Glutamatergic neuron (in vitro differentiated cells): ENCODE data around the gene LIMS2. TPM values are rescaled to one million over a fixed set of nuclear protein-coding genes. Genes with fewer than 3 reads are reported as not detected.

Source experiments
- DNase-seq: peaks from one replicate; pipeline ENCODE4 v3.0.0; 2022
- H3K27ac Mint-ChIP-seq: one replicate; pipeline ENCODE4 v1.8.0; 2020; ENCODE audit warnings: mild to moderate bottlenecking, mixed read lengths, inconsistent platforms; ENCODE audit not compliant: unreplicated experiment
- H3K27me3 Mint-ChIP-seq: one replicate; pipeline ENCODE4 v1.8.0; 2020; ENCODE audit warnings: mild to moderate bottlenecking, moderate library complexity, mixed read lengths, inconsistent platforms; ENCODE audit not compliant: unreplicated experiment
- H3K36me3 Mint-ChIP-seq: one replicate; pipeline ENCODE4 v1.8.0; 2020; ENCODE audit warnings: mild to moderate bottlenecking, mixed read lengths, inconsistent platforms; ENCODE audit not compliant: unreplicated experiment
- H3K4me1 Mint-ChIP-seq: one replicate; pipeline ENCODE4 v1.8.0; 2020; ENCODE audit warnings: mild to moderate bottlenecking, low read depth, mixed read lengths, inconsistent platforms; ENCODE audit not compliant: unreplicated experiment
- H3K4me3 Mint-ChIP-seq: one replicate; pipeline ENCODE4 v1.8.0; 2020; ENCODE audit warnings: mild to moderate bottlenecking, mixed read lengths, inconsistent platforms; ENCODE audit not compliant: unreplicated experiment
- H3K9me3 Mint-ChIP-seq: one replicate; pipeline ENCODE4 v1.8.0; 2020; ENCODE audit warnings: mild to moderate bottlenecking, moderate library complexity, mixed read lengths, inconsistent platforms; ENCODE audit not compliant: unreplicated experiment
- total RNA-seq: library from RNA; stranded (reverse); fragmentation: NEBNext Ultra II Directional; extraction: Animal tissue kit (Norgen Biotek cat#: 25700); gene quantifications from one replicate; pipeline ENCODE4 v1.2.1, GENCODE V29; 2021; ENCODE audit not compliant: unreplicated experiment
- TF ChIP-seq, protein P1 (sequence below): fragments of 200-600 bp; sonication (generic); IDR thresholded peaks from one replicate; pipeline ENCODE4 v1.5.0; 2021; ENCODE audit not compliant: partially characterized antibody, unreplicated experiment

Gene LIMS2
- total RNA-seq, 1 donor from 2014 or later, result 0.29 TPM

DNA sequence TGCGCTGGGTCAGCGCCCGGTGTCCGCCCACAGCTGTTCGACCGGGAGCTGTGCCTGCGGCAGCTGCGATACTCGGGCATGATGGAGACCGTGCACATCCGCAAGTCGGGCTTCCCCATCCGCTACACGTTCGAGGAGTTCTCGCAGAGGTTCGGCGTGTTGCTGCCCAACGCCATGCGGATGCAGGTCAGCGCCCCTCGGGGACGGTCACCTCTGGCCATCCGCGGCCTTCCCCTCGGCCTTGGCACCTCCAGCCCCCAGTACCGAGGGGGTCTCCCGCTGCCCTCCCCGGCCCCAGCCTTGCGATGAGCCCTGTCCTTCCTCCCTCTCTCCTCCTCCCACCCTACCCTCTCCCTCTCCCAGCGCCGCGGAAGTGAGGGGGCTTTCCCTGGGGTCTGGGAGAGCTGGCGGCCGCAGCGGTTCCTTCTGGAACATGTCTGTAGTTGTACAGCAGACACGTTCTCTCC lies 82.5 kb downstream of the LIMS2 start:
- Mint-ChIP-seq H3K27me3 (peaks cover 2% of the 10 kb centered on the region), H3K27ac (no peak overlapping the region), H3K4me1 (no peaks in the 10 kb centered on the region), H3K36me3 (peaks cover 7% of the 10 kb centered on the region), H3K4me3 (no peak overlapping the region), H3K9me3 (peaks cover under 1% of the 10 kb centered on the region)
- TF ChIP-seq, protein P1, sequence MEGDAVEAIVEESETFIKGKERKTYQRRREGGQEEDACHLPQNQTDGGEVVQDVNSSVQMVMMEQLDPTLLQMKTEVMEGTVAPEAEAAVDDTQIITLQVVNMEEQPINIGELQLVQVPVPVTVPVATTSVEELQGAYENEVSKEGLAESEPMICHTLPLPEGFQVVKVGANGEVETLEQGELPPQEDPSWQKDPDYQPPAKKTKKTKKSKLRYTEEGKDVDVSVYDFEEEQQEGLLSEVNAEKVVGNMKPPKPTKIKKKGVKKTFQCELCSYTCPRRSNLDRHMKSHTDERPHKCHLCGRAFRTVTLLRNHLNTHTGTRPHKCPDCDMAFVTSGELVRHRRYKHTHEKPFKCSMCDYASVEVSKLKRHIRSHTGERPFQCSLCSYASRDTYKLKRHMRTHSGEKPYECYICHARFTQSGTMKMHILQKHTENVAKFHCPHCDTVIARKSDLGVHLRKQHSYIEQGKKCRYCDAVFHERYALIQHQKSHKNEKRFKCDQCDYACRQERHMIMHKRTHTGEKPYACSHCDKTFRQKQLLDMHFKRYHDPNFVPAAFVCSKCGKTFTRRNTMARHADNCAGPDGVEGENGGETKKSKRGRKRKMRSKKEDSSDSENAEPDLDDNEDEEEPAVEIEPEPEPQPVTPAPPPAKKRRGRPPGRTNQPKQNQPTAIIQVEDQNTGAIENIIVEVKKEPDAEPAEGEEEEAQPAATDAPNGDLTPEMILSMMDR, result no peak
- DNase-seq, result no peak

DNA sequence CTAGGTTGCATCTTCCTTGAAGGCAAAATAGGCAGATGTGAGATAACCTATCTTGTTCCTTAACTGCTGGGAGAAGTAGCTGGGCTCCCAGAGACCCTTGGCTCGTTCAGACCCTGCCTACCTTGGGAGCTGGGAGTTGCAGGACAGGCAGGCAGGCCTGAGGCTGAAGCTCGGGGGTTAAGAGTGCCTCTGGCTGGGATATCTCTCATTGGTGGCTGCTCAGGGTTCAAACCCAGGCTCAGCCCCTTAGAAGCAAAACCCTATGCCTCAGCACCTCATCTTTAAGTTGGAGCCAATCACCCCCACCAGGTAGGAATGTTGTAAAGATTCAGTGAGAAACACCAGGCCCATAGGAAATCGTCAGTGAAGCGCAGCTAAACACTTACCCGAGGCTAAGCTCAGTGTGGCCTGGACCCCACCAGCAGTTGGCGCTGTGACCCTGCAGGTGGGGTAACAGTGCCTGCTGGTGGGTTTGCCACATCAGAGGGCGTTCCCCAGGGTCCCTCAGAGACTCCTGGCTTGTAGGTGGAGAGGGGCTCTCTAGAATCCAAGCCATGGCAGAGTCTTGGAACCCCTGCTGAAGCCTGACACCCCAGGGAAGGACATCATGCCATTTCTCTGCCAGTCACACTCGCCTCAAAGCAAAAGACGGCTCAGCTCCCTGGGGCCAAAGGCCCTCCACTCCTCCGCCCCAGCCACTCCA lies 84.0 kb downstream of the LIMS2 start:
- TF ChIP-seq, protein P1, result peak; percentile 72
- no peak overlapping the region for H3K27ac Mint-ChIP-seq
- H3K4me3 Mint-ChIP-seq, result no peak overlapping the region
- peaks cover 7% of the 10 kb centered on the region for H3K36me3 Mint-ChIP-seq
- peaks cover 2% of the 10 kb centered on the region for H3K27me3 Mint-ChIP-seq
- DNase-seq, result peak; percentile 81
- peaks cover 2% of the 10 kb centered on the region for H3K9me3 Mint-ChIP-seq
- H3K4me1 Mint-ChIP-seq, result no peaks in the 10 kb centered on the region

DNA sequence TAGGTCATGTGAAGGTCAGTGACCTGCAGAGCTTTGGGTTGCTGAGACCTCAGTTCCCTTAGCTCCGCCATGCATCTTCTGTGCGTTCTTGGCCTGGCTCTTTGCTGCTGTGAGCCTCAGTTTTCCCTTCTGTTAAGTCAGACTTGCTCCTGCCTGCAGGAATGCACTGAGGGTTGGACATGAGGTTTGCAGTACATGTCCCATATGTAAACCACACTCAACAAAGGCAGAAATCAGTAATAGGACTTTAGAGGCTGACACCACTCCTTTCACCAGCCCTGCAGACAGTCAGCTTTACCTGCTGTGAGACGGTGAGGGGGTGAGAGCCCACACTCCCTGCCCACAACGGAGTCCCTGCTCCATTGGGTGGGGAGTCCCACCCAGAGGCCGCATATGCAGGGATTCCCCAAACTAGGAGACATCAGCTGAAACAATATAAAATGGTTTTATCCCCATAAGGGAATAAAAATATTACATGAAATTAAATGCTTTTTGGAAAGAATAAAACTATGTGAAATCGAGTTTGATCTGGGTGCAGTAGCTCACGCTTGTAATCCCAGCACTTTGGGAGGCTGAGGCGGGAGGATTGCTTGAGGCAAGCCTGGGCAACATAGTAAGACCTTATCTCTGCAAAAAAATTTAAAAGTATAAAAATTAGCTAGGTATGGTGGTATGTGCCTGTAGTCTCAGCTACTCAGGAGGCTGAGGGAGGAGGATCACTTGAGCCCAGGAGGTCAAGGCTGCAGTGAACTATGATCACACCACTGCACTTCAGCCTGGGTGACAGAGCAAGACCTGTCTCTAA lies 84.7 kb downstream of the LIMS2 start:
- Mint-ChIP-seq H3K36me3 (peaks cover 3% of the 10 kb centered on the region), H3K9me3 (peaks cover 2% of the 10 kb centered on the region), H3K27me3 (peaks cover 2% of the 10 kb centered on the region), H3K27ac (no peak overlapping the region), H3K4me1 (no peaks in the 10 kb centered on the region), H3K4me3 (no peak overlapping the region)
- TF ChIP-seq, protein P1, result no peak
- DNase-seq, result no peak

DNA sequence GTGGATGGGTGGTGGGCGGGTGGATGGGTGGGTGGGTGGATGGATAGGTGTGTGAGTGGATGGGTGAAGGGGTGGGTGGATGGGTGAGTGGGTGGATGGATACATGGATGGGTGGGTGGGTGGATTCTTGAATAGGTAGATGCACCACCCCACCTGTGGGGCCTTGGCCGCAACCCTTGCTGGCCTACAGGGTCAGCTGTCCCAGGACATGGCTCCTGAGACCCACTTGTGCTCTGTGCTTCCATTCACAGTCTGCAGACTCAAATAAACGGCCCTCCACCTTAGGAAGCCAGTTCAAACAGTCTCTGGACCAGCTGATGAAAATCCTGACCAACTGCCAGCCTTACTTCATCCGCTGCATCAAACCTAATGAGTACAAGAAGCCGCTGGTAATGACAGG lies 85.5 kb downstream of the LIMS2 start:
- no peak for DNase-seq
- H3K9me3 Mint-ChIP-seq, result peaks cover 4% of the 10 kb centered on the region
- TF ChIP-seq, protein P1, result no peak
- no peak overlapping the region for H3K27ac Mint-ChIP-seq
- no peaks in the 10 kb centered on the region for H3K4me1 Mint-ChIP-seq
- H3K27me3 Mint-ChIP-seq, result peaks cover 4% of the 10 kb centered on the region
- H3K4me3 Mint-ChIP-seq, result no peak overlapping the region
- no peaks in the 10 kb centered on the region for H3K36me3 Mint-ChIP-seq

DNA sequence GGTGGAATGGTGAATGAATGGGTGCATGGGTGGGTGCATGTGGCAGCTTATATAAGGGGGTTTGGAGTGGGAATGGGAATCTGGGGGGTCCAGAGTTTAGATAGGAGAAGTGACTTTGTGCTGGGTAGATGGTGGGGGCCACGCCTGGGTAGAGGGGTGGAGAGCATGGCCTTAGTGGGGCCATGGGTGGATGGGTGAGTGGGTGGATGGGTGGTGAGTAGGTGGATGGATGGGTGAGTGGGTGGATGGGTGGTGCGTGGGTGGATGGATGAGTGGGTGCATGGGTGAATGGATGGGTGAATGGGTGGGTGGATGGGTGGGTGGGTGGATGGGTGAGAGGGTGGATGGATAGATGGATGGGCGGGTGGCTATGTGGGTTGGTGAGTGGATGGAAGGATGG lies 86.0 kb downstream of the LIMS2 start:
- no peak overlapping the region for H3K4me3 Mint-ChIP-seq
- no peaks in the 10 kb centered on the region for H3K4me1 Mint-ChIP-seq
- TF ChIP-seq, protein P1, result no peak

More for the DNA sequence above, 86.0 kb downstream of the LIMS2 start:
- Mint-ChIP-seq H3K9me3 (peaks cover 4% of the 10 kb centered on the region), H3K27me3 (peaks cover 3% of the 10 kb centered on the region), H3K36me3 (no peaks in the 10 kb centered on the region), H3K27ac (no peak overlapping the region)
- no peak for DNase-seq
